Measurements from ENCODE around the gene MAP2. TPM values are rescaled to one million over a fixed set of nuclear protein-coding genes. Genes with fewer than 3 reads are reported as not detected.

Gene MAP2
- 1 to 10 TPM; 4.7 to 6.6 TPM for total RNA-seq
- long read RNA-seq, partial matches to known transcripts, result 2 of 5 reads
- long read RNA-seq, other reads (novel, unspliced or antisense), result 3 of 5 reads

- intact Hi-C loops (cut with DNase I), result loop anchor here in 1 of 2 donors (10.0 kb wide), 1 partner anchor 131 kb away; no protein-coding TSS in a partner anchor
- ATAC-seq (peak; percentile 98 to 99), DNase-seq (peak; percentile 85)
Measured at GRCh38 chr2:209423562-209424198, at the start of gene MAP2. MAP2 (plus strand) TSS chr2:209424047; CDS start chr2:209653171, 229,124 bp downstream.

- intact Hi-C loops (cut with DNase I), result no loop called here
- DNase-seq (no peak), ATAC-seq (no peak)
Measured at GRCh38 chr2:209376686-209377085, 47.2 kb upstream of the MAP2 start.

GRCh38 chr2:209380293-209380692 lies 43.6 kb upstream of the MAP2 start:
- DNase-seq, result no peak
- intact Hi-C loops (cut with DNase I), result no loop called here
- ATAC-seq, result no peak

GRCh38 chr2:209381091-209381490 lies 42.8 kb upstream of the MAP2 start:
- no peak for DNase-seq
- intact Hi-C loops (cut with DNase I), result no loop called here
- no peak for ATAC-seq

GRCh38 chr2:209382775-209383174 lies 41.1 kb upstream of the MAP2 start:
- DNase-seq (no peak), ATAC-seq (no peak)
- intact Hi-C loops (cut with DNase I), result no loop called here

- intact Hi-C loops (cut with DNase I), result no loop called here
- DNase-seq (no peak), ATAC-seq (peak in 1 of 2 donors; percentile 77)
Measured at GRCh38 chr2:209383212-209383611, 40.6 kb upstream of the MAP2 start.

- no peak for ATAC-seq
- no peak for DNase-seq
- intact Hi-C loops (cut with DNase I), result no loop called here
Measured at GRCh38 chr2:209387389-209387788, 36.5 kb upstream of the MAP2 start.

GRCh38 chr2:209388446-209389037 lies 35.3 kb upstream of the MAP2 start:
- intact Hi-C loops (cut with DNase I), result no loop called here
- ATAC-seq (no peak), DNase-seq (no peak)

GRCh38 chr2:209389171-209389618 lies 34.7 kb upstream of the MAP2 start:
- intact Hi-C loops (cut with DNase I), result no loop called here
- DNase-seq (no peak), ATAC-seq (no peak)

- intact Hi-C loops (cut with DNase I), result no loop called here
- DNase-seq, result no peak
- ATAC-seq, result no peak
Measured at GRCh38 chr2:209390839-209391238, 33.0 kb upstream of the MAP2 start.

GRCh38 chr2:209391776-209392401 lies 32.0 kb upstream of the MAP2 start:
- ATAC-seq (peak in 1 of 2 donors; percentile 39), DNase-seq (no peak)
- intact Hi-C loops (cut with DNase I), result no loop called here

GRCh38 chr2:209395229-209395628 lies 28.6 kb upstream of the MAP2 start:
- no peak for DNase-seq
- intact Hi-C loops (cut with DNase I), result no loop called here
- no peak for ATAC-seq

GRCh38 chr2:209395652-209396051 lies 28.2 kb upstream of the MAP2 start:
- ATAC-seq (no peak), DNase-seq (no peak)
- intact Hi-C loops (cut with DNase I), result no loop called here

- DNase-seq (no peak), ATAC-seq (no peak)
- intact Hi-C loops (cut with DNase I), result no loop called here
Measured at GRCh38 chr2:209398463-209398862, 25.4 kb upstream of the MAP2 start.

- DNase-seq (no peak), ATAC-seq (no peak)
- intact Hi-C loops (cut with DNase I), result no loop called here
Measured at GRCh38 chr2:209401788-209402187, 22.1 kb upstream of the MAP2 start.

- no peak for ATAC-seq
- no peak for DNase-seq
- intact Hi-C loops (cut with DNase I), result no loop called here
Measured at GRCh38 chr2:209411296-209411695, 12.6 kb upstream of the MAP2 start.

GRCh38 chr2:209411718-209412117 lies 12.1 kb upstream of the MAP2 start:
- ATAC-seq, result no peak
- no peak for DNase-seq
- intact Hi-C loops (cut with DNase I), result no loop called here

GRCh38 chr2:209413311-209414014 lies 10.4 kb upstream of the MAP2 start:
- DNase-seq (no peak), ATAC-seq (no peak)
- intact Hi-C loops (cut with DNase I), result no loop called here

GRCh38 chr2:209416913-209417312 lies 6.9 kb upstream of the MAP2 start:
- no peak for DNase-seq
- intact Hi-C loops (cut with DNase I), result no loop called here
- ATAC-seq, result no peak
